Muscle layer of duodenum (tissue), 2 donors: ENCODE data around the gene LRRN4CL.

Experiments used
- H3K27ac ChIP-seq: one replicate; pipeline ENCODE4 v1.7.0; 2013; ENCODE audit warnings: mild to moderate bottlenecking, low read length
- H3K27me3 ChIP-seq: one replicate; pipeline ENCODE4 v1.7.0; 2013; ENCODE audit warnings: low read depth, mild to moderate bottlenecking, control low read depth, low read length
- H3K36me3 ChIP-seq, 2 donors: one replicate each; pipeline ENCODE4 v1.7.0; 2013; ENCODE audit warnings: low read length in 2 of 2, control low read depth in 1 of 2, mild to moderate bottlenecking in 1 of 2; ENCODE audit not compliant: insufficient read depth in 2 of 2, control insufficient read depth in 1 of 2
- H3K4me1 ChIP-seq, 2 donors: one replicate each; pipeline ENCODE4 v1.7.0; 2013; ENCODE audit warnings: low read length in 2 of 2, mild to moderate bottlenecking in 2 of 2, control low read depth in 1 of 2, moderate library complexity in 1 of 2; ENCODE audit not compliant: insufficient read depth in 2 of 2, control insufficient read depth in 1 of 2
- H3K4me3 ChIP-seq, 2 donors: one replicate each; pipeline ENCODE4 v1.7.0; 2013; ENCODE audit warnings: low read length in 2 of 2, low read depth in 1 of 2, mild to moderate bottlenecking in 1 of 2
- H3K9me3 ChIP-seq, 2 donors: one replicate each; pipeline ENCODE4 v1.7.0; 2013; ENCODE audit warnings: low read length in 2 of 2, control low read depth in 1 of 2, mild to moderate bottlenecking in 1 of 2; ENCODE audit not compliant: control insufficient read depth in 1 of 2
- donor health status: healthy.

The LRRN4CL gene

DNA sequence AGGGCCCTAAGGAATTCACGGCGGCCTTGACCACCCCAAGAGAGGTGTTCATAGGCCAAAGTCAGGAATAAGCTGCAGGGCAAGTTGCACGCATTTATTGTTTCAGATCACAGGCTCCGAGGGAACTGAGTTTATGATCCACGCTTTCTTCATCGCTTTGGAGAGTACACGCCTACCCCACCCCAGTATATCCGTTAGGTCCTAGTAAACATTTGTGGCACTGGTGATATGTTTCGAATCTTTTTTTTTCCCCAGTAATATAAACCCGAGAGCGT, 43.7 kb downstream of the LRRN4CL start:
- Histone ChIP-seq H3K4me1 (peaks cover 6 to 25% of the 10 kb centered on the region in 2 donors), H3K9me3 (no peaks in the 10 kb centered on the region), H3K4me3 (peak overlapping the region; percentile 81 to 99), H3K27me3 (no peaks in the 10 kb centered on the region), H3K27ac (peak overlapping the region; percentile 75), H3K36me3 (peaks cover 16 to 43% of the 10 kb centered on the region in 2 donors)

DNA sequence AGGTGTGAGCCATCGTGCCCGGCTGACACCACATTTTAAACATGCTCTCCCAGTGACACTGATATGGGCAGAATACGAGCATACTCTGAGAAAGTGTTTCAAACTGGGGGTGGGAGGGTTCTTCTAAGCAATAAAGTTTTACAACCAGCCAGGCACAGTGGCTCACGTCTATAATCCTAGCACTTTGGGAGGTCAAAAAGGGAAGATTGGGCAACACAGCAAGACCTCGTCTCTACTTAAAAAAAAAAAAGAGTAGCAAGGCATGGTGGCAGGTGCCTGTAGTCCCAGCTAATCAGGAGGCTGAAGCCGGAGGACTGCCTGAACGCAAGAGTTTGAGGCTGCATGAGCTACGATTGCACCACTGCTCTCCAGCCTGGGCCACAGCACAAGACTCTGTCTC, 45.1 kb downstream of the LRRN4CL start:
- no peak overlapping the region for H3K27ac ChIP-seq

More for the DNA sequence above, 45.1 kb downstream of the LRRN4CL start:
- Histone ChIP-seq H3K4me3 (no peak overlapping the region), H3K9me3 (no peaks in the 10 kb centered on the region), H3K4me1 (peaks cover 6 to 25% of the 10 kb centered on the region in 2 donors), H3K36me3 (peaks cover 15 to 42% of the 10 kb centered on the region in 2 donors), H3K27me3 (no peaks in the 10 kb centered on the region)
